Inflammatory macrophage (primary cell): ENCODE data around the gene SMURF2.

Source experiments
- DNase-seq, 2 donors: peaks; one replicate each; pipeline ENCODE4 v3.0.0-alpha.2; 2020 to 2022

SMURF2 gene

DNA sequence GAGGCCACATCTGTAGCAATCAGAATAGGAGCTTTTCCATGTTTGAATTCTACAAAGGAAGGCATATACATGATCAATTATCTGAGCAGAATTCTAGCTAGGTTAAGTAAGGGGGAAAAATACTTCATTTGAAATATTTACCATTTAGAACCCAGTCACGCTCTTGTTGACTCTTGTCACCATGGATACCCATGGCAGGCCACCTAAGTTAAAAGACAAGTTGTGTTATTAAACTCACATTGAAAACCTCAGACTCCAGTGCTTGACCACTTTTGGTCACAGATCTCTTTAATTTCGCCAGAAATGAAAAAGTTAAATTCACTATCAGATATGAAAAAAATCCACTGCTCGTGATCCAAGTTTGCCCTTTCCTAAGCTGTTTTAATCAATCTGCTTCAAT lies 160.1 kb downstream of the SMURF2 start:
- no peak for DNase-seq

GRCh38 chr17:64500862-64501765 lies 161.0 kb downstream of the SMURF2 start:
- DNase-seq: no peak

DNA sequence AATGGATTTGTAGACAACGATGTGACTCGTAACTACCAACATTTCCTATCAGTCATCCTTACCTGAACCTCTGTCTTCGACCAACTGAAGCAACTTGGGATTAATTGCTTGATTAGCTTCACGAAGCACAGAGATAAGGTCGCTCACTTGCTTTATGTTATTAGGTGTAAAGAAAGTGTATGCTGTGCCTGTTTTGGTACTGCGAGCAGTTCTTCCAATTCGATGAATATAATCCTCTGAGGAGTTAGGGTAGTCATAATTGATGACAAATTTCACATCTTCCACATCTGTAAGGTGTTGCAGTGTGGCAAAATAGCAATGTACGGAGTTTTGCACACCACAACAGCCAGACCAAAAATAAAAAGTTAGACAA lies 161.6 kb downstream of the SMURF2 start:
- no peak for DNase-seq

GRCh38 chr17:64499805-64500486 lies 162.2 kb downstream of the SMURF2 start:
- no peak for DNase-seq

GRCh38 chr17:64498308-64499203 lies 163.6 kb downstream of the SMURF2 start:
- no peak for DNase-seq

DNA sequence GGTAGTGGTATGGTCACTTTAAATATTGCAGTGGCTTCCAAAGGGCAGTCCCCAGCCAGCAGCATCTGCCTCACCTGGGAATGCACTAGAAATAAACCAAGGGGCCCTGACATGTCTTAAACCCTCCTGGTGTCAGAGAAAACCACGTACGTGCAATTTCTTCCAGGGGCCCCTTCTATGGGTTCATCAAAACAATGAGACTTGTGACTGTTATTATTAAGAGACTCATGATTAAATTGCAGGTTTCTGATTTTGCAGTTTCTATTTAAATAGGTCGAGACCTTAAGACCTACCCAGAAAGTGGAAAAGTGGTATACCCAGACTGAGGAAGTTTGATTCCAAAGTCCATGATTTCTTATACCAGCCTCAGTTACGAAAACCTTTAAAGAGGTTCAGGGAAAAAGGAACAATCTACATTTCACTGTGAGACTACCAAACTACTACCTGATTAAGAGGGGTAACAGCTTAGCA lies 164.5 kb downstream of the SMURF2 start:
- no peak for DNase-seq

DNA sequence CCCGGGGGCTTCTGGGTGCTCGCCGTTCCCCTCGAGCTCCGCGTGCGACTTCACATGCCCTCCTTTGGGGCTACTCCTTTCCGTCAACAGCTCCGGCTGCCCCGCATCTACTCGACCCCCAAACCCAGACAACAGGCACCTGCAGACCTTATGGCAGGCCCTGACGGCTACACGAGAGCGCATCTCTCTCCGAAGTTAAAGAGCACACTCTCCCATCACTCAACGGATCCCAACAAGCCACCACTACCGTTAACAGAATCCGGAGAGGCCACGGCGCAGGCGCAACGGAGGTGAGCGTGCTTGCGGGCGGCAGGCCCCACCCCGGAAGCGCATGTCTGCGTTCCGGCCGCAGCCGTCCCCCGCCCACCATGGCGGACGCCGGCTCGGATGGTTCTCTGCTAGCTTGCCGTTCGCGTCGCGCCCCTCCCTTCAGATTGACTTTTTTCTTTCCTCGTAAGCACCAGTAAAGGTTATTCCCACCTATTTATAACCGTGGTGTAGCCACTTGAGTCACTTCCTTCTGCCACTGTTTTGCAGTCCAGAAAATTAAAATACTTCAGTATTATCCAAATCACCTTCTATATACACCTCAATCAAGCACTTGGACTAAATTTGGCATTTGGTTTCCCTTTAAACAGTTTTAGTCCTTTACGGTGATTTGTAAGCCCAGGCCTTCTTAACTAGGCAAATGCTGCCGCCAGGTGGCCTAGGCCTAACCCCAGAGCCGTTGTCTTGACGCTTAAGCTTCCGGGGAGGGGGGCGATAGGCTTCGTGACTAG lies 165.1 kb downstream of the SMURF2 start, which contains the start of gene POLG2:
POLG2 (minus strand) TSS at position 269 of the 779 bp plus-strand sequence; CDS start at position 183, 86 bp downstream.
- DNase-seq: peak; percentile 94 to 95

- DNase-seq: peak in 1 of 2 donors; percentile 53
Observed at GRCh38 chr17:64496348-64496785, 165.7 kb downstream of the SMURF2 start.
